ENCODE data around the gene CABCOCO1.

- TF ChIP-seq CTCF (IDR thresholded peaks at IDR 0.05) = no peak
- TF ChIP-seq POLR2A (IDR thresholded peaks at IDR 0.05) = no peak
These were observed 9.0 kb upstream of the CABCOCO1 start for GRCh38 chr10:61653699-61654098.

Data from heart left ventricle (tissue), 13 donors.